GM19372 (cell line): ENCODE data around the gene UBE2R2.

Experiments
- ATAC-seq: cut with Tn5 transposase; IDR thresholded peaks from one replicate; pipeline ENCODE4 v1.9.1; 2021; ENCODE audit warnings: mild to moderate bottlenecking, low read depth, moderate library complexity; ENCODE audit not compliant: unreplicated experiment

The UBE2R2 gene

GRCh38 chr9:33878691-33879366 lies 61.9 kb downstream of the UBE2R2 start:
- no peak for ATAC-seq

GRCh38 chr9:33880211-33881089 lies 63.5 kb downstream of the UBE2R2 start:
- no peak for ATAC-seq

DNA sequence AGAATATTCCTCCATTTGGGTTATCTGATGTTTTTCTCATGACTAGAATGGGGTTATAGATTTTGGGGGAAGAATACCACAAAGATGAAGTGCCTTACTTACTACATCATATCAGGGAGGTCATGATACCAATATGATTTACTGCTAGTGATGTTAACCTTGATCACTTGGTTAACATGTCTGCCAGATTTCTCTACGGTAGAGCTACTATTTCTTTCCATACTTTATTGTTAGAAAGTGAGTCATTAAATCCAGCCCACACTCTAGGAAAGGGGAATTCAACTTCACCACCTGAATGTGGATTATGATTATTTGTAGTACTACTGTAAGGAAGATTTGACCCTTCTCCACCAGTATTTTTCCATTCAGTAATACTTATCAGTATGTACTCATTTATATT lies 64.7 kb downstream of the UBE2R2 start:
- no peak for ATAC-seq

DNA sequence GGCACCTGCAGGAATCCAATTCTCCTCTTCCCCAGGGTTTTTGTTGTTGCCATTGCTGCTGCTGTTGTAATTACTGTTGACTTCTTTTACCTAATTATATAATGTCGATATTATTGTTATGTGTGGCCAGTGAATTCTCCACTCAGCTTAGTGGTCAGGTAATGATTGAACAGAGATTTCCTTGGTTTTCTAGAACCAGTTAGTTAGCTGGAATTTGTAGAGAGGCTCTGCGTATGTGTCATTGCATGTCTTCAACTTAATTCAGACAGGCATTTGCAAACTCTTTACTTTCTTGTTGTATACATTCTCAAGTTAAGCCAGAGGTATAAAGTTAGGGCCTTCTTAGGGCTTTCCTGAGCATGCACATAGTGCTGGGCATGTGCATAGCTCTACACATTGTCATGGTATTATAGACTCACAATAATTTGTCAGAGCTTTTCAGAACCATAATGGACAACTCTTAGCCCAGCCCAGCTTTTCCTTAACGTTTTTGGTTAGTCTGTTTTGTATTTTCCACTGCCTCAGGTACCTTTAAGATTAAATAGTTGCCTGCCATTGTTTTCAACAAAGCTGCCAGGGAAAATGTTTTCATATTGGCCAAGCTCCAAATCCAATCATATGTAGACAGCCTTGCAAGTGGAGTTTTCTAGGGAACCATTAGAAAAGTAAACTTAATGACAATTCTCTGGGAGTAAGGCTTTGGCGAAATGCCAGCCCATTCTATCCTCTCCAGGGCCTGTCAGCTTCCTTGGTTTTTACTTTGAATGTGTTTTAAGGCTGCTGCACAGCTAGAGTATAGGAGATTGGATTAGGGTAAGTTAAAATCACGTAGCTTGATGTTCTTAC lies 68.1 kb downstream of the UBE2R2 start:
- no peak for ATAC-seq

DNA sequence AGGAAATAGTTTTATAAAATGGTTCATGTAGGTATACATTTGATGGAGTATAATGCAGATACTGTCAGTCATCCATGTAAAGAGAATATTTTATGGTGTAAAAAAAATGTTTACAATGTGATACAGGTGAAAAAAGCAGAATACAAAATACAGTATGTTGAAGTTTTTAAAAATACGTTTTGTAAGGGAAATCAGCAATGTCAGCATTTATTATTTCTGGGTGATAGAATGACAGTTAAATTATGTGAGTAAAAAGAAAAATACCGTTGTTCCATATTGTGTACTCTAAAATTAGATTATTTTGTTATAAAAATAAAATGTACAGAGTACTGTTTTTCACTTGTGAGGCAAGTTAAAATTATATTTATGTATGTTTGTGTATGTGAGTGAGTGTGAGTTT lies 69.0 kb downstream of the UBE2R2 start:
- no peak for ATAC-seq

DNA sequence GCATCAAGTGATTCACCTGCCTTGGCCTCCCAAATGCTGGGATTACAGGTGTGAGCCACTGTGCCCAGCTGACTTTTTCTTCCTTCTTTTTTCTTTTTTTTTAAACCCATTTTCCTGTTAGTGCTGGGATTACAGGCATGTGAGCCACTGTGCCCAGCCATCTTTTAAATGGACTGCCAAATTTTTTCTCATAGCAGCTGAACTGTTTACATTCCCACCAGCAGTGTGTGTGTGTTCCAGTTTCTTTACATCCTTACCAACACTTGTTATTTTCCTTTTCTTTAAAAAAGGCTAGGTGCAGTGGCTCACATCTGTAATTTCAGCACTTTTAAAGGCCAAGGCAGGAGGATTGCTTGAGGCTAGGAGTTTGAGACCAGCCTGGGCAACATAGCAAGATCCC lies 76.9 kb downstream of the UBE2R2 start:
- no peak for ATAC-seq

DNA sequence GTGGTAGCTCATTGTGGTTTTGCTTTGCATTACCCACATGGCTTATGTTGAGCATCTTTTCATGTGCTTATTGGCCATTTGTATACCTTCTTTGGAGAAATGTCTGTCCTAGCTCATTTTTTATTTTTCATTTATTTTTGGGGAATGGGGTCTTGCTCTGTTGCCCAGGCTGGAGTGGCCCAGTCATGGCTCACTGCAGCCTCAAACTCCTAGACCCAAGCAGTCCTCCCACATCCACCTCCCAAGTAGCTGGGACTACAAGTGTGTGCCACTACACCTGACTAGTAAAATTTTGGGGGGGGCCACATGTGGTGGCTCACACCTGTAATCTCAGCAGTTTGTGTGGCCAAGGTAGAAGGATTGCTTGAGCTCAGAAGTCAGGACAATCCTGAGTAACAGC lies 77.4 kb downstream of the UBE2R2 start:
- no peak for ATAC-seq

GRCh38 chr9:33903157-33903780 lies 86.3 kb downstream of the UBE2R2 start:
- no peak for ATAC-seq

GRCh38 chr9:33905137-33905536 lies 88.2 kb downstream of the UBE2R2 start:
- no peak for ATAC-seq

DNA sequence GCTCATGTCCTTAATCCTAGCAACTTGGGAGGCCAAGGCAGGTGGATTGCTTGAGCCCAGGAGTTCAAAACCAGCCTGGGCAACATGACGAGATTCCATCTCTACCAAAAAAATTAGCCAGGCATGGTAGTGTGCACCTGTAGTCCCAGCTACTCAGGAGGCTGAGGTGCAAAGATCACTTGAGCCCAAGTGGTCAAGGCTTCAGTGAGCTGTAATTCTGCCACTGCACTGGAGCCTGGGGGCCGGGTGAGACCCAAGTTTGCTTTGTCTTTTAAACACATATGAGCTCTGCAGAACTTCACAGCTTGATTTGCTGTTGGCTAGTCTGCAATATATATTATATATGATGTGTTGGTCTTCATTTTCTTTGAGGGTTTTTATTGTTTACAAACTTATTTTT lies 89.8 kb downstream of the UBE2R2 start:
- no peak for ATAC-seq

GRCh38 chr9:33907347-33907746 lies 90.4 kb downstream of the UBE2R2 start:
- no peak for ATAC-seq

GRCh38 chr9:33908114-33908513 lies 91.2 kb downstream of the UBE2R2 start:
- ATAC-seq = no peak

GRCh38 chr9:33908749-33909148 lies 91.8 kb downstream of the UBE2R2 start:
- no peak for ATAC-seq

GRCh38 chr9:33913541-33913940 lies 96.6 kb downstream of the UBE2R2 start:
- no peak for ATAC-seq

DNA sequence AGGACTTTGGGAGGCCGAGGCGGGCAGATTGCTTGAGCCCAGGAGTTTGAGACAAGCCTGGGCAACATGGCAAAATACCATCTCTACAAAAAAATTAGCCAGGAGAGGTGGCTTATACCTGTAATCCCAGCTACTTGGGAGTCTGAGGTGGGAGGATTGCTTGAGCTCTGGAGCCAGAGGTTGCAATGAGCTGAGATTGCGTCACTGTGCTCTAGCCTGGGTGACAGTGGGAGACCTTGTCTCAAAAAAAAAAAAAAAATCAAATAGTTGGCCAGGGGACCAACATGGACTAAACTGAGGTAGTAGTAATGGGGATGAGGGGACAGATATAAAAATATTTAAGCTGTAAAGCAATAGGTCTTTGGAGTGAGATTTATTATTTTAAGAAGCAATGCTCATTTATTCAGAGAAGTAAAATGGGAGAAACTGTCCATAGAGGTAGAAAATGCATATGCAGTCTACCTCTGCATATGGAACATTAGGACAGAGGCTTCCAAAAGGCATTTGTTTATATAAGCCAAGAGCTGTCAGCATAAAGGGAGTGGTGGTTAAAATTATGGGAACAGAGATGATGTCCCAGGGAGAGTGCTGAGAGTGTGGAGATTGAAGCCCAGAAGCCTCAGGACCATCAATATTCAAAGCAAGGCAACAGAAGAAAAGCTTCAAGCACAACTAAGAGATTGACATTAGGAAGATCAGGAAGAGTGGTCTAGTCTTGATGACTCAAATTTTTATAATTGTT lies 98.1 kb downstream of the UBE2R2 start:
- no peak for ATAC-seq

DNA sequence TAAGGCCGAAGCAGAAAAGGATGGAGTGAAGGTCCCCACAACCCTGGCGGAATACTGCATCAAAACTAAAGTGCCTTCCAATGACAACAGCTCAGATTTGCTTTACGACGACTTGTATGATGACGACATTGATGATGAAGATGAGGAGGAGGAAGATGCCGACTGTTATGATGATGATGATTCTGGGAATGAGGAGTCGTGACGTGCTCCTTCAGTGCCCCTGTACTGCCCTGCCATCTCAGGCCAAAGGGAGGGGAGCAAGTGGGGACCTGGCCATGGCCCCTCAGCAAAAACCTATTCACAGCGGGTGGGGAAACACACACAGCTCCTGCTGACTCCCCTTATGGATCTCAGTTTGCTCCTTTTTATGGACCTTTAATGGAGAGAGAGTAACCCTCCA lies 100.1 kb downstream of the UBE2R2 start:
- no peak for ATAC-seq

DNA sequence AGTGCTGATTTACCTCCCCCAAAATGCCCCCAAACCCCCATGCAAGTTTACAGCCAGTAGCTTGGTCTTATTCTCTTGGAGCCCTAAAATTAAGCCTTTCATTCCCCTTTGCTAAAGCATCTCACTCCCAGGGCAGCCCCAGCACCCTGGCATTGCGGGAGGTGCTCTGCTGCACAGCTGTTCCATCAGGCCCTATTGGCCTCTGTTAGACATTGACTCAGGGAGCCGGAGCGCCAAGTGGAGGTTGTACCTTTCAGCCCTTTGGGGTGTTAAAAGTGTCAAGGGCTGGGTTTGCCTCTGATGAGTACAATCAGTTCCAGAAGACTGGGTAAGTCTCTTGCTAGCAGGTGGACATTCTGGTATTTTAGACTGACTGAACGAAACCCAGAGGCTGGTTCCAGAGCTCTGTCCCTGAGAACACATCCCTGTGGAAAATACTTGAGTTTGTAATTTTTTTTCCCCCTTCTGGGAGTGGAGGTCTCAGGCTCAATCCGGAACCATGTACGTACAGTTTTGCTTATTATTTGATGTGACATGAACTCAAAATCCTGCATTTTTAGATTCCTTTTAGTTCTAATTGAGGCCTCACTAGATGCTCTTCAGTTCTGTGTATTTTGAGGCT lies 102.4 kb downstream of the UBE2R2 start:
- ATAC-seq = no peak

GRCh38 chr9:33921967-33922895 lies 105.3 kb downstream of the UBE2R2 start:
- no peak for ATAC-seq
